Activated CD8-positive, alpha-beta memory T cell treated with anti-CD3 and anti-CD28 coated beads for 48 hours (primary cell): ENCODE data around the gene TMTC2.

Experiments used
- DNase-seq, 3 experiments: peaks; one replicate each; pipeline ENCODE4 v3.0.0-alpha.2; 2020; ENCODE audit warnings: low read depth in 2 of 3, low spot score in 2 of 3

Gene TMTC2

DNA sequence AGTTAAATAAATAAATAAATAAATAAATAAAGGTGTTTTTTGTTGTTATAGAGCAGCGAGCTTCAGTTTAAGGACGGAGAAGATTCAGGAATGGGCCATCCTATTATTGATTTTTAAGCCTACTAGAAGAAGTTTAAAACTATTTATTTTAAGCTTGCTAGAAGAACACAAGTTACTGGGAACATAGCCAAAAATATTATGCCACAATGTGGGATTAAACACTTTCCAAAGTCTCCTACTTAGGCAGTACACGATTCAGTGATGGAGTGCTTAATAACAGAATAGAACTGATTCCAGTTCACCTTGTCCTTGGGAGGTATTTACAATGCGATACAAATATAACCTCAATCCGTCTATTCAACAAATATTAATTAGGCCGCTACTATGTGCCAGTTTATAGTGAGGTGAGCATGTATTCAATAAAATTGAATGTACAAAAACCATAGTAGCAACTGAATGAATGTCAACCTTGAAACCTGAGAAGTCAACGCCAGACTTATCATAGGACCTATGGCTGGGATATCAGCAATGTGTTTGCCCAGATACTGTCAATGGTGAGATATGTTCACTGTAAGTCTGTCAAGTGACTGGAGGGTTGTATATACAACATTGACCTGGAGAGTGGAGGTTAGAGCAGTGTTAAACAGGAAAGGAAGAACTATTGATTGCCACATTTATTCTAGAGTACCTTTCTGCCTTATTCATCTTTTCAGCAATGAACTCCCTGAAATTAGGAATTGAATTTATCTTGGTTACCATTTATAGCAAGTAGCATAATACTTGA, 486.4 kb downstream of the TMTC2 start:
- no peak for DNase-seq

DNA sequence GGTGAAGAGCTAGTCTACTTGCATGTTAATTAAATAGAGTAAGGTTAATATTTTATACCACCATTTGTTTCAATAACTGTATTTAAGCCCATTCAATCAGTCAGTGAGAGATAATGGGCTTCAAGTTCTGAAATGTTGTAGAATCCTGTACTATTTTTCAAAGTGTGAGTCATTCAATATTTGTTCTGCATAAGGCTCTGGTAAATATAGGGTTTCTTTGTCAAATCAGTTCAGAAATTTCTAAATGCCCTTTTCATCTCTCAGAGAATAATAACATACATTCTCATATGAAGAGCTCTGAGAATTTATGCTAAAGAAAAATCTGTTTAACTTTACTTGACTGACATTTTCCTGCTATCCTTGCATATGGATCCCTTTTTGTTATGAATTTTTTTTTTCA, 493.3 kb downstream of the TMTC2 start:
- DNase-seq, result no peak

GRCh38 chr12:83181074-83181473, 494.4 kb downstream of the TMTC2 start:
- DNase-seq, result no peak

DNA sequence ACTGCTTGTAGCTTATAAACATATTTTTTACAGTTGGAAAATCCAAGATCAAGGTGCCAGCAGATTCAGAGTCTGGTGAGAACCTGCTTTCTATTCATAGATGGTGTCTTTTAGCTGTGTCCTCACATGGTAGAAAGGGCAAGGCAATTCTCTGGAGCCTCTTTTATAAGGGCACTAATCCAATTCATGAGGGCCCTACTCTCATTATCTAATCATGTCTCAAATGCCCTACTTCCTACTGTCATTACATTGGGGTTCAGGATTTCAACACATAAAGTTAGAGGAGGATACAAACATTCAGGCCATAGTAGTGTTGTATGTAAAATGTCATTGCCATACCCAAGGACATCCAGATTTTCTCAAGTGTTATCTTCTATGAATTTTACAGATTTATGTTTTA, 496.4 kb downstream of the TMTC2 start:
- no peak for DNase-seq
